ENCODE results near the gene PEAR1.
A peak's percentile ranks its signal among the peaks of the same experiment; 100 is the strongest.

PEAR1 gene

DNA sequence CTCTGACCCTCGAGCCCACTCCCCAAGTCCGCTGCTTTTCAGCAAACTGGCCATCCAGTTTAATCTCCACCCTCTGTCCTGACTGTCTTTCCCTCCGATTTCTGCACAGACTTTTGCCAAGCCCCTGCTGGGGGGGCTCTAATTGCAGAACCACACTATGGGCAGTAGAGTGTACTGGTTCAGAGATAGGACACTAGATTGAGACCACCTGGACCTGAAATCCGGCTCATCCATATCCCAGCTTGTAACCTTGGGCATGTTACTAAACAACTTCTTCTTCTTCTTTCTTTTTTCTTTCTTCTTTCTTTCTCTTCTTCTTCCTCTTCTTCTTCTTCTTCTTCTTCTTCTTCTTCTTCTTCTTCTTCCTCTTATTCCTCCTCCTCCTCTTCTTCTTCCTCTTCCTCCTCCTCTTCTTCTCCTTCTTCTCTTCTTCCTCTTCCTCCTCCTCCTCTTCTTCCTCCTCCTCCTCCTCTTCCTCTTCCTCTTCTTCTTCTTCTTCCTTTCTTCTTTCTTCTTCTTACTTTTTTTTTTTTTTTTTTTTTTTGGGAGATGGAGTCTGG is 34.6 kb downstream of the PEAR1 start:
- peaks cover 72% of the 10 kb centered on the region for H3K27me3 ChIP-seq (ENCODE audit: control insufficient read depth, insufficient read depth, low read length)
- H3K4me3 ChIP-seq (ENCODE audit: low read depth, low read length): peak overlapping the region; percentile 56
- H3K9me3 ChIP-seq (ENCODE audit: control insufficient read depth, insufficient read depth, low read length): no peaks in the 10 kb centered on the region
- H3K9ac ChIP-seq (ENCODE audit: low read depth, low read length): no peak overlapping the region
- H3K36me3 ChIP-seq (ENCODE audit: control insufficient read depth, insufficient read depth, low read length): no peaks in the 10 kb centered on the region
- H3K4me1 ChIP-seq (ENCODE audit: control insufficient read depth, insufficient read depth, low read length): no peaks in the 10 kb centered on the region

GRCh38 chr1:156929596-156930238 is 36.2 kb downstream of the PEAR1 start:
- Histone ChIP-seq H3K4me3 (ENCODE audit: low read depth, low read length) (no peak overlapping the region), H3K4me1 (ENCODE audit: control insufficient read depth, insufficient read depth, low read length) (no peaks in the 10 kb centered on the region), H3K27me3 (ENCODE audit: control insufficient read depth, insufficient read depth, low read length) (peaks cover 57% of the 10 kb centered on the region), H3K36me3 (ENCODE audit: control insufficient read depth, insufficient read depth, low read length) (no peaks in the 10 kb centered on the region), H3K9me3 (ENCODE audit: control insufficient read depth, insufficient read depth, low read length) (no peaks in the 10 kb centered on the region), H3K9ac (ENCODE audit: low read depth, low read length) (no peak overlapping the region)

DNA sequence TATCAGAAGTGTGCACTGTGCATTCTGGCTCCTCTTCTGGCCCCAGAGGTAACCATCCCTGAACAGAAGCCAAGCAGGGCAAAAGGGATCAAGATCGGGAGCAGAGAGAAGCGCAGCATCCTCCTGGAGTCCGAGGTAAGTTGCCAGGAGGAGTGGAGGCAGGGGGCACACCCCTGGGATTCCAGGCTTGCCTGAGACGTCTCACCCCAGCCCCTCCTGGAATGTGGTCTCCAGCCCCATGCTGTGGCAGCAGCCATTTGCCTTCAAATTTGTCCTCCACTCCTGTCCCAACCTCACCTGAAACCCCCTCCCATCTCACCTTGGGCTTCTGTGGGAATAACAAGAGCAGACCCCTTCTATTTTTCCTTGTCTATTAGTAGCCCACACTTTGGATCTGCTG is 37.0 kb downstream of the PEAR1 start:
- H3K9me3 ChIP-seq (ENCODE audit: control insufficient read depth, insufficient read depth, low read length): no peaks in the 10 kb centered on the region
- H3K27me3 ChIP-seq (ENCODE audit: control insufficient read depth, insufficient read depth, low read length): peaks cover 49% of the 10 kb centered on the region
- H3K4me3 ChIP-seq (ENCODE audit: low read depth, low read length): no peak overlapping the region
- peaks cover under 1% of the 10 kb centered on the region for H3K36me3 ChIP-seq (ENCODE audit: control insufficient read depth, insufficient read depth, low read length)
- no peak overlapping the region for H3K9ac ChIP-seq (ENCODE audit: low read depth, low read length)
- H3K4me1 ChIP-seq (ENCODE audit: control insufficient read depth, insufficient read depth, low read length): no peaks in the 10 kb centered on the region

- peaks cover 40% of the 10 kb centered on the region for H3K27me3 ChIP-seq (ENCODE audit: control insufficient read depth, insufficient read depth, low read length)
- H3K4me1 ChIP-seq (ENCODE audit: control insufficient read depth, insufficient read depth, low read length): no peaks in the 10 kb centered on the region
- H3K9ac ChIP-seq (ENCODE audit: low read depth, low read length): no peak overlapping the region
- no peak overlapping the region for H3K4me3 ChIP-seq (ENCODE audit: low read depth, low read length)
- H3K36me3 ChIP-seq (ENCODE audit: control insufficient read depth, insufficient read depth, low read length): peaks cover 7% of the 10 kb centered on the region
- no peaks in the 10 kb centered on the region for H3K9me3 ChIP-seq (ENCODE audit: control insufficient read depth, insufficient read depth, low read length)
These were observed 37.9 kb downstream of the PEAR1 start for GRCh38 chr1:156931211-156931952.

DNA sequence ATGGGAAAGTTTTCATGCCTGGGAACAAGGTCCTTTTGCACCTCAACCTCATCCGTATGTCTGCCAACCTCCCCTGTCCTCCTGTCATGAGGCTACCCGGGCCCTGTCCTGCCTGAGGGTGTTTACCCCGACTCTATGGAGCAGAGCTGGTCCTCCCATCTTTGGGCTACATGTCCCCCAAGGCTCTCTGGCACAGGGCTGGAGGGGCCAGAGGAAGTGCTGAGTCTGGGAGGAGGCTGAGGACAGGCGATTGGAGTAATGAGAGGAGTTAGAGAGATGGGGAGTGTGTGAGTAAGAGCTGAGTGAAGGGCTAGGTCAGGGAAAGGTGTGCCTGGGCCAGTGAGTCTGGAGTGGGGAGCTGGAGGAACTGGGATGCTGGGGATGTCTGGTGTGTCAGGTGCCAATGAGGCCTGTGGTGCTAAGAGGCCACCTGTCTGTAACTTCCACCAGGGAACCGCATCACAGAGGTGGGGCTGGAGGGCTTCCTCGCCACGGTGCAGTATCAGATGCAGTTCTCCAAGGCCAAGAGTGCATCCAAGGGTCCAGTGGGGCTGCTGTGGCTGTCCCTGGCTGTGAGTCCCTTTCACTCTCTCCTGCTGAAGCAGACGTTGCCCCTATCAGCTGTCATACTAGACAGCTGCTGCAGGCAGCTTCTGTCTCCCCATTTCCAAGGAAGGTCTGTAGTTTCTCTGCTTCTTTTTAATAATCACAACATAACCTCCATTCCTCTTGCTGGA is 38.6 kb downstream of the PEAR1 start:
- H3K4me3 ChIP-seq (ENCODE audit: low read depth, low read length): no peak overlapping the region
- H3K36me3 ChIP-seq (ENCODE audit: control insufficient read depth, insufficient read depth, low read length): peaks cover 14% of the 10 kb centered on the region
- H3K4me1 ChIP-seq (ENCODE audit: control insufficient read depth, insufficient read depth, low read length): no peaks in the 10 kb centered on the region
- no peak overlapping the region for H3K9ac ChIP-seq (ENCODE audit: low read depth, low read length)
- no peaks in the 10 kb centered on the region for H3K9me3 ChIP-seq (ENCODE audit: control insufficient read depth, insufficient read depth, low read length)
- peaks cover 33% of the 10 kb centered on the region for H3K27me3 ChIP-seq (ENCODE audit: control insufficient read depth, insufficient read depth, low read length)

DNA sequence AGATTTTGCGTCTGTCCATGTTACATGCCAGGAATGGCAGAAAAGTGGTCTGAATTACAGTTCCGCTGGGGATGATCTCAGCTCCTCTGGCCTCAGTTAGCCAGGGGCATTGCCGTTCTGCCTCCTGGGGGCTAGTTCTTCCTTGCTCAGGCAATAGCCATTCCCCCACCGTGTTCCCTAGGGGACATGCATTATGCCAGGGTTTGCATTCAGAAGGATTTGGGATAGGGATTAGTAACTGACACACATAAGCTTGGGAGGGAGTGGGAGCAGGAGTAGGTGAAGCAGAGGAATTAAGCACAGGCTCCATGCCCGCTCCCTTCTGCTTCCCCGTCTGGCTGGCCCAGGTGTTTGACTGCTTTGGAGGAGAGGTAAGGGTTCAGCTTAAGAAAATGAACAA is 39.6 kb downstream of the PEAR1 start:
- H3K9ac ChIP-seq (ENCODE audit: low read depth, low read length): no peak overlapping the region
- no peak overlapping the region for H3K4me3 ChIP-seq (ENCODE audit: low read depth, low read length)
- H3K27me3 ChIP-seq (ENCODE audit: control insufficient read depth, insufficient read depth, low read length): peaks cover 24% of the 10 kb centered on the region
- no peaks in the 10 kb centered on the region for H3K4me1 ChIP-seq (ENCODE audit: control insufficient read depth, insufficient read depth, low read length)
- H3K9me3 ChIP-seq (ENCODE audit: control insufficient read depth, insufficient read depth, low read length): no peaks in the 10 kb centered on the region
- peaks cover 22% of the 10 kb centered on the region for H3K36me3 ChIP-seq (ENCODE audit: control insufficient read depth, insufficient read depth, low read length)

GRCh38 chr1:156935505-156936128 is 42.1 kb downstream of the PEAR1 start:
- Histone ChIP-seq H3K36me3 (ENCODE audit: control insufficient read depth, insufficient read depth, low read length) (peaks cover 42% of the 10 kb centered on the region), H3K9me3 (ENCODE audit: control insufficient read depth, insufficient read depth, low read length) (no peaks in the 10 kb centered on the region), H3K4me3 (ENCODE audit: low read depth, low read length) (no peak overlapping the region), H3K9ac (ENCODE audit: low read depth, low read length) (no peak overlapping the region), H3K4me1 (ENCODE audit: control insufficient read depth, insufficient read depth, low read length) (no peaks in the 10 kb centered on the region), H3K27me3 (ENCODE audit: control insufficient read depth, insufficient read depth, low read length) (peaks cover 4% of the 10 kb centered on the region)

- Histone ChIP-seq H3K4me3 (ENCODE audit: low read depth, low read length) (no peak overlapping the region), H3K4me1 (ENCODE audit: control insufficient read depth, insufficient read depth, low read length) (no peaks in the 10 kb centered on the region), H3K36me3 (ENCODE audit: control insufficient read depth, insufficient read depth, low read length) (peaks cover 48% of the 10 kb centered on the region), H3K9ac (ENCODE audit: low read depth, low read length) (no peak overlapping the region), H3K9me3 (ENCODE audit: control insufficient read depth, insufficient read depth, low read length) (no peaks in the 10 kb centered on the region), H3K27me3 (ENCODE audit: control insufficient read depth, insufficient read depth, low read length) (no peaks in the 10 kb centered on the region)
These were observed 42.7 kb downstream of the PEAR1 start for GRCh38 chr1:156936191-156936590.

GRCh38 chr1:156936721-156937220 is 43.3 kb downstream of the PEAR1 start:
- H3K9ac ChIP-seq (ENCODE audit: low read depth, low read length): no peak overlapping the region
- H3K27me3 ChIP-seq (ENCODE audit: control insufficient read depth, insufficient read depth, low read length): no peaks in the 10 kb centered on the region
- H3K36me3 ChIP-seq (ENCODE audit: control insufficient read depth, insufficient read depth, low read length): peaks cover 54% of the 10 kb centered on the region
- H3K9me3 ChIP-seq (ENCODE audit: control insufficient read depth, insufficient read depth, low read length): no peaks in the 10 kb centered on the region
- no peaks in the 10 kb centered on the region for H3K4me1 ChIP-seq (ENCODE audit: control insufficient read depth, insufficient read depth, low read length)
- H3K4me3 ChIP-seq (ENCODE audit: low read depth, low read length): no peak overlapping the region

GRCh38 chr1:156937883-156938282 is 44.4 kb downstream of the PEAR1 start:
- Histone ChIP-seq H3K36me3 (ENCODE audit: control insufficient read depth, insufficient read depth, low read length) (peaks cover 60% of the 10 kb centered on the region), H3K4me1 (ENCODE audit: control insufficient read depth, insufficient read depth, low read length) (no peaks in the 10 kb centered on the region), H3K27me3 (ENCODE audit: control insufficient read depth, insufficient read depth, low read length) (no peaks in the 10 kb centered on the region), H3K9ac (ENCODE audit: low read depth, low read length) (no peak overlapping the region), H3K9me3 (ENCODE audit: control insufficient read depth, insufficient read depth, low read length) (no peaks in the 10 kb centered on the region), H3K4me3 (ENCODE audit: low read depth, low read length) (no peak overlapping the region)

DNA sequence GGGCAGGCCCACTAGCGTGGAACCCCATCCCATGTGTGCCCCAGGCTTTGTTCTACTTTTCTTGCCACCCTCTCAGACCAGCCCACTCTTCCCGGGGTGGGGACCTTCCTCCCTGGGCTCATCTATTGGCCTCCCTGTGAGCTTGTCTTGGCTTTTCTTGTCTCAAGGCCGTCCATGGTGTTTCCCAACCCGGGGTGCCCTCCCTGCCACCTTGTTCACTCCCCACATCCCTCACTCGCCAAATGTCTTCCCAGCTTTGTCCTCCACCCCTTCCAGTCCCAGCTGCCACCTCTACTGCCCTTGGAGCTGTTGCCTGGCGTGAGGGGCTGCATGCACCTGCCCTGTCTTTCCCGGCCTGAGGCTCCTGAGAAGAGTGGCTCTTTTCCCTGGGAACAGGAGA is 45.3 kb downstream of the PEAR1 start:
- Histone ChIP-seq H3K27me3 (ENCODE audit: control insufficient read depth, insufficient read depth, low read length) (no peaks in the 10 kb centered on the region), H3K9me3 (ENCODE audit: control insufficient read depth, insufficient read depth, low read length) (no peaks in the 10 kb centered on the region), H3K4me1 (ENCODE audit: control insufficient read depth, insufficient read depth, low read length) (no peaks in the 10 kb centered on the region), H3K36me3 (ENCODE audit: control insufficient read depth, insufficient read depth, low read length) (peaks cover 65% of the 10 kb centered on the region), H3K9ac (ENCODE audit: low read depth, low read length) (no peak overlapping the region), H3K4me3 (ENCODE audit: low read depth, low read length) (no peak overlapping the region)
